Measurements from ENCODE around the gene CNTNAP2.

GRCh38 chr7:147978651-147979050 lies 1862.0 kb downstream of the CNTNAP2 start:
- no peak for TF ChIP-seq EZH2 (IDR thresholded peaks at IDR 0.05; ENCODE audit: insufficient read depth, poor library complexity, severe bottlenecking)
- no peak for TF ChIP-seq EZH2phosphoT487 (IDR thresholded peaks at IDR 0.05; ENCODE audit: insufficient read depth, low read depth)

Measured in GM23248 (cell line).